Measurements from ENCODE around the gene UGT2B15.

DNA sequence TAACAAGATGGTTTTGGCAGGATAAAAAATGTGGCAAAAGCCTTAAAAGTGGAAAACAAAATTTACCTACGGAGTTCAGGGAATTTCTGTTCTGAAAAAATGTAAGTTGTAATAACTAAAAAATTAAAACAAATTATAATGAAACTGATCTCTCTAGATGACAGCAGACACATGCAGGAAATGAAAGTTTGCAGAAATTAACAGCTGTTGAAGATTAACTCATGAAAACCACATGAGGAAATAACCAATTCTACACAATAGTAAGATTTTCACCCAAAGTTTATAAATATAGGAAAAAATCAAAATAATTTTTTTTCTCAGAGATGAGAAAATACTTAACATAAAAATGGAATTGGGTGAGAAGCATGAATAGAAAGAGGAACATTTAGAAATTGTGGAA, 47.5 kb upstream of the UGT2B15 start:
- TF ChIP-seq EZH2 (IDR thresholded peaks at IDR 0.05; ENCODE audit: borderline replicate concordance, low read depth, low read length, poor library complexity, severe bottlenecking): no peak
- TF ChIP-seq, protein P1, sequence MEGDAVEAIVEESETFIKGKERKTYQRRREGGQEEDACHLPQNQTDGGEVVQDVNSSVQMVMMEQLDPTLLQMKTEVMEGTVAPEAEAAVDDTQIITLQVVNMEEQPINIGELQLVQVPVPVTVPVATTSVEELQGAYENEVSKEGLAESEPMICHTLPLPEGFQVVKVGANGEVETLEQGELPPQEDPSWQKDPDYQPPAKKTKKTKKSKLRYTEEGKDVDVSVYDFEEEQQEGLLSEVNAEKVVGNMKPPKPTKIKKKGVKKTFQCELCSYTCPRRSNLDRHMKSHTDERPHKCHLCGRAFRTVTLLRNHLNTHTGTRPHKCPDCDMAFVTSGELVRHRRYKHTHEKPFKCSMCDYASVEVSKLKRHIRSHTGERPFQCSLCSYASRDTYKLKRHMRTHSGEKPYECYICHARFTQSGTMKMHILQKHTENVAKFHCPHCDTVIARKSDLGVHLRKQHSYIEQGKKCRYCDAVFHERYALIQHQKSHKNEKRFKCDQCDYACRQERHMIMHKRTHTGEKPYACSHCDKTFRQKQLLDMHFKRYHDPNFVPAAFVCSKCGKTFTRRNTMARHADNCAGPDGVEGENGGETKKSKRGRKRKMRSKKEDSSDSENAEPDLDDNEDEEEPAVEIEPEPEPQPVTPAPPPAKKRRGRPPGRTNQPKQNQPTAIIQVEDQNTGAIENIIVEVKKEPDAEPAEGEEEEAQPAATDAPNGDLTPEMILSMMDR (conservative IDR thresholded peaks at IDR 0.05; ENCODE audit: low read depth, low read length): no peak
